GM21526 (cell line): ENCODE data around the gene RGS19.

Experiments used
- ATAC-seq: cut with Tn5 transposase; IDR thresholded peaks from one replicate; pipeline ENCODE4 v1.9.1; 2021; ENCODE audit warnings: moderate library complexity; ENCODE audit not compliant: unreplicated experiment, low FRiP score

Gene RGS19

GRCh38 chr20:64037498-64038213, 41.7 kb downstream of the RGS19 start:
- no peak for ATAC-seq

- no peak for ATAC-seq
These were observed 42.2 kb downstream of the RGS19 start for GRCh38 chr20:64037199-64037497.

GRCh38 chr20:64036346-64037198, 42.7 kb downstream of the RGS19 start:
- ATAC-seq = no peak

- ATAC-seq = no peak
These were observed 43.4 kb downstream of the RGS19 start, which contains the start of gene C20orf204 for GRCh38 chr20:64035933-64036345. C20orf204 (plus strand) TSS chr20:64036182; CDS start chr20:64036324, 142 bp downstream.

- no peak for ATAC-seq
These were observed 44.0 kb downstream of the RGS19 start for GRCh38 chr20:64035066-64035932.

- no peak for ATAC-seq
These were observed 45.3 kb downstream of the RGS19 start for GRCh38 chr20:64033981-64034493.

- ATAC-seq = no peak
These were observed 46.4 kb downstream of the RGS19 start for GRCh38 chr20:64032706-64033624.

GRCh38 chr20:64031822-64032314, 47.5 kb downstream of the RGS19 start:
- no peak for ATAC-seq

GRCh38 chr20:64030371-64031134, 48.8 kb downstream of the RGS19 start:
- ATAC-seq = no peak

- no peak for ATAC-seq
These were observed 49.8 kb downstream of the RGS19 start for GRCh38 chr20:64029293-64030117.

- ATAC-seq = no peak
These were observed 51.2 kb downstream of the RGS19 start for GRCh38 chr20:64027981-64028685.

- ATAC-seq = no peak
These were observed 53.4 kb downstream of the RGS19 start for GRCh38 chr20:64025826-64026412.

- ATAC-seq = no peak
These were observed 54.1 kb downstream of the RGS19 start for GRCh38 chr20:64025101-64025825.

- ATAC-seq = no peak
These were observed 55.0 kb downstream of the RGS19 start for GRCh38 chr20:64024141-64024990.

- ATAC-seq = no peak
These were observed 55.8 kb downstream of the RGS19 start for GRCh38 chr20:64023361-64024140.
